ENCODE measurements around the gene SMARCB1.

Gene SMARCB1

GRCh38 chr22:23762842-23763578, 23.8 kb upstream of the SMARCB1 start, which contains the start of gene C22orf15:
Gene C22orf15 (plus strand): TSS chr22:23762990. CDS start chr22:23763307, 317 bp downstream.
- peak; percentile 21 for DNase-seq

GRCh38 chr22:23763579-23763945, 23.2 kb upstream of the SMARCB1 start:
- DNase-seq, result peak; percentile 38

- no peak for DNase-seq
Observed at GRCh38 chr22:23763954-23764353, 22.8 kb upstream of the SMARCB1 start.

- no peak for DNase-seq
Observed at GRCh38 chr22:23764899-23765881, 21.6 kb upstream of the SMARCB1 start.

- DNase-seq, result no peak
Observed at GRCh38 chr22:23767303-23767672, 19.5 kb upstream of the SMARCB1 start.

- peak; percentile 61 for DNase-seq
Observed at GRCh38 chr22:23767673-23768548, 18.9 kb upstream of the SMARCB1 start, which contains the start of gene CHCHD10. Gene CHCHD10 (minus strand): TSS chr22:23767972. CDS start chr22:23767874, 98 bp downstream.

GRCh38 chr22:23769321-23769965, 17.3 kb upstream of the SMARCB1 start:
- DNase-seq, result no peak

GRCh38 chr22:23772315-23772648, 14.5 kb upstream of the SMARCB1 start:
- no peak for DNase-seq

- peak; percentile 56 for DNase-seq
Observed at GRCh38 chr22:23772649-23773473, 13.9 kb upstream of the SMARCB1 start, which contains the start of gene MMP11. Gene MMP11 (plus strand): TSS chr22:23772849. CDS start chr22:23772871, 22 bp downstream.

- no peak for DNase-seq
Observed at GRCh38 chr22:23773483-23774113, 13.2 kb upstream of the SMARCB1 start.

- DNase-seq, result no peak
Observed at GRCh38 chr22:23774114-23774921, 12.4 kb upstream of the SMARCB1 start.

GRCh38 chr22:23774922-23775436, 11.8 kb upstream of the SMARCB1 start:
- no peak for DNase-seq

GRCh38 chr22:23775779-23776375, 10.9 kb upstream of the SMARCB1 start:
- DNase-seq, result no peak

- no peak for DNase-seq
Observed at GRCh38 chr22:23777776-23778576, 8.8 kb upstream of the SMARCB1 start.

GRCh38 chr22:23778577-23778900, 8.2 kb upstream of the SMARCB1 start:
- DNase-seq, result no peak

GRCh38 chr22:23779083-23779482, 7.7 kb upstream of the SMARCB1 start:
- DNase-seq, result no peak

GRCh38 chr22:23779731-23780130, 7.0 kb upstream of the SMARCB1 start:
- DNase-seq, result no peak

- DNase-seq, result no peak
Observed at GRCh38 chr22:23780146-23780748, 6.5 kb upstream of the SMARCB1 start.
